GM23338 (cell line): Measurements from ENCODE around the gene SFRP2. TPM values are rescaled to one million over a fixed set of nuclear protein-coding genes. Genes with fewer than 3 reads are reported as not detected.

Experiments used
- ATAC-seq: fragments of 200-7000 bp; cut with Tn5 transposase; 3 replicates; pipeline ENCODE4 v1.9.1; 2020
- DNase-seq: peaks from one replicate; pipeline ENCODE4 v3.0.0-alpha.2; 2015; ENCODE audit warnings: low spot score
- H2AFZ ChIP-seq: fragments of 200-600 bp; sonication (generic); 2 replicates; pipeline ENCODE4 v1.8.0; 2016; ENCODE audit warnings: antibody characterized with exemption, mild to moderate bottlenecking, moderate library complexity
- H3F3A ChIP-seq: fragments of 200-600 bp; sonication (generic); replicated peaks from 2 replicates; pipeline ENCODE4 v1.8.0; 2017; ENCODE audit warnings: antibody characterized with exemption, mixed run types, low read depth
- H3K27ac ChIP-seq: fragments of 200-600 bp; sonication (generic); 2 replicates; pipeline ENCODE4 v1.6.1; 2016; ENCODE audit warnings: low read depth
- H3K27me3 ChIP-seq: fragments of 200-600 bp; sonication (generic); 2 replicates; pipeline ENCODE4 v1.8.0; 2016; ENCODE audit warnings: mild to moderate bottlenecking, mixed run types, moderate library complexity; ENCODE audit not compliant: insufficient read depth
- H3K36me3 ChIP-seq: fragments of 200-600 bp; sonication (generic); 2 replicates; pipeline ENCODE4 v1.8.0; 2016; ENCODE audit warnings: mild to moderate bottlenecking; ENCODE audit not compliant: insufficient read depth
- H3K4me1 ChIP-seq: fragments of 200-600 bp; sonication (generic); 2 replicates; pipeline ENCODE4 v1.8.0; 2016; ENCODE audit warnings: mild to moderate bottlenecking, moderate library complexity; ENCODE audit not compliant: insufficient read depth
- H3K4me2 ChIP-seq: fragments of 200-600 bp; sonication (generic); 2 replicates; pipeline ENCODE4 v1.7.1; 2017; ENCODE audit warnings: mixed run types
- H3K4me3 ChIP-seq: fragments of 200-600 bp; sonication (generic); 2 replicates; pipeline ENCODE4 v1.6.1; 2016; ENCODE audit warnings: mixed run types
- H3K79me2 ChIP-seq: fragments of 200-600 bp; sonication (generic); replicated peaks from 2 replicates; pipeline ENCODE4 v1.8.0; 2017; ENCODE audit warnings: mild to moderate bottlenecking; ENCODE audit not compliant: insufficient read depth
- H3K9me2 ChIP-seq: fragments of 200-600 bp; sonication (generic); 2 replicates; pipeline ENCODE4 v1.8.0; 2017; ENCODE audit not compliant: insufficient read depth
- H4K20me1 ChIP-seq: fragments of 200-600 bp; sonication (generic); replicated peaks from 2 replicates; pipeline ENCODE4 v1.8.0; 2017; ENCODE audit warnings: mild to moderate bottlenecking; ENCODE audit not compliant: insufficient read depth
- H3K27ac Mint-ChIP-seq: 2 replicates; pipeline ENCODE4 v1.8.0; 2020; ENCODE audit warnings: inconsistent platforms, mild to moderate bottlenecking, moderate library complexity, mixed read lengths
- H3K27me3 Mint-ChIP-seq: 3 replicates; pipeline ENCODE4 v1.8.0; 2022; ENCODE audit warnings: low read depth, mild to moderate bottlenecking, moderate library complexity, mixed read lengths, inconsistent platforms; ENCODE audit not compliant: insufficient read depth, poor library complexity
- H3K36me3 Mint-ChIP-seq: 3 replicates; pipeline ENCODE4 v1.8.0; 2021; ENCODE audit warnings: low read depth, mild to moderate bottlenecking, inconsistent platforms, moderate library complexity, mixed read lengths
- H3K4me1 Mint-ChIP-seq: 3 replicates; pipeline ENCODE4 v1.8.0; 2020; ENCODE audit warnings: mild to moderate bottlenecking, inconsistent platforms, mixed read lengths
- H3K4me3 Mint-ChIP-seq: 3 replicates; pipeline ENCODE4 v1.8.0; 2021; ENCODE audit warnings: moderate library complexity, mild to moderate bottlenecking, inconsistent platforms, mixed read lengths
- H3K9me3 Mint-ChIP-seq: 3 replicates; pipeline ENCODE4 v1.8.0; 2020; ENCODE audit warnings: moderate library complexity, mild to moderate bottlenecking, inconsistent platforms, mixed read lengths
- CREB1 ChIP-seq: fragments of 250-450 bp; sonication (Bioruptor Pico); IDR thresholded peaks from 2 replicates; pipeline ENCODE4 v1.5.0; 2020; ENCODE audit warnings: low read depth, mild to moderate bottlenecking, moderate library complexity
- EZH2phosphoT487 ChIP-seq: fragments of 200-600 bp; sonication (generic); IDR thresholded peaks from one replicate; pipeline ENCODE4 v1.8.1; 2018; ENCODE audit warnings: antibody characterized with exemption; ENCODE audit not compliant: unreplicated experiment
- JUNB ChIP-seq: IDR thresholded peaks from one replicate; pipeline ENCODE4 v1.6.1; 2016; ENCODE audit warnings: antibody characterized with exemption; ENCODE audit not compliant: unreplicated experiment
- NANOG ChIP-seq: IDR thresholded peaks from 2 replicates; pipeline ENCODE4 v1.6.1; 2016; ENCODE audit warnings: antibody characterized with exemption, borderline replicate concordance
- POLR2AphosphoS5 ChIP-seq: IDR thresholded peaks from 2 replicates; pipeline ENCODE4 v1.6.1; 2016; ENCODE audit warnings: antibody characterized with exemption, low read depth
- STAT1 ChIP-seq: IDR thresholded peaks from one replicate; pipeline ENCODE4 v1.6.1; 2016; ENCODE audit warnings: antibody characterized with exemption; ENCODE audit not compliant: unreplicated experiment
- ZNF331 ChIP-seq: fragments of 250-450 bp; sonication (Bioruptor Pico); IDR thresholded peaks from 2 replicates; pipeline ENCODE4 v1.5.0; 2020; ENCODE audit warnings: low read depth, mild to moderate bottlenecking, moderate library complexity
- polyA plus RNA-seq: library from polyadenylated mRNA; unstranded; fragments of >200 nt; fragmentation: Nextera tagmentation; extraction: Ambion mirVana; gene quantifications from 2 replicates; pipeline ENCODE4 v1.2.1, GENCODE V29; 2016
- total RNA-seq: library from RNA; depleted of rRNA; stranded (reverse); fragments of >200 nt; shearing (Covaris generic); gene quantifications from 2 replicates; pipeline ENCODE4 v1.2.3, GENCODE V29; 2014
- TF ChIP-seq, protein P1 (sequence below): fragments of 250-450 bp; sonication (Bioruptor Pico); IDR thresholded peaks from 2 replicates; pipeline ENCODE4 v1.5.0; 2020; ENCODE audit warnings: mild to moderate bottlenecking, moderate library complexity

SFRP2 gene
- total and polyA plus RNA-seq, 2 experiments from 2014 or later: 219 to 286 TPM

DNA sequence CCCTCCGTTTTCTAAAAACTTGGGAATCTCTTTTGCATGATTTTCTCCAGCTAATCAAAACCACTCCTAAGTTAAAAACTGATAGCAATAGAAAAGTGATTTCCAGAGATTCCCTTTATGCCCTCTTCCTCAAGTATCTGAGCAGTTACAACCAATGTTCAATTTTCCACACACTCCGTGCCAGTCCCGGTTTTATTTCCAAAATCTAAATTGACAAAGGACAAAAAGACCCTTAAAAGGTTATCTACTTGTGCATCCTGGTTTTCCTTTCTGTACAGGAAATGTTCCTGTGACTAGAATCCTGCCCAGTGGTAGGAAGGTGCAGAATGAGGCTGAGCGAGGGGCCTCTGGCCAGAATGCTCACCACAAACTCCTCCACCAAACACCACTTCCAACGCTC is 1.3 kb downstream of the SFRP2 start (continued):
- TF ChIP-seq, protein P1, sequence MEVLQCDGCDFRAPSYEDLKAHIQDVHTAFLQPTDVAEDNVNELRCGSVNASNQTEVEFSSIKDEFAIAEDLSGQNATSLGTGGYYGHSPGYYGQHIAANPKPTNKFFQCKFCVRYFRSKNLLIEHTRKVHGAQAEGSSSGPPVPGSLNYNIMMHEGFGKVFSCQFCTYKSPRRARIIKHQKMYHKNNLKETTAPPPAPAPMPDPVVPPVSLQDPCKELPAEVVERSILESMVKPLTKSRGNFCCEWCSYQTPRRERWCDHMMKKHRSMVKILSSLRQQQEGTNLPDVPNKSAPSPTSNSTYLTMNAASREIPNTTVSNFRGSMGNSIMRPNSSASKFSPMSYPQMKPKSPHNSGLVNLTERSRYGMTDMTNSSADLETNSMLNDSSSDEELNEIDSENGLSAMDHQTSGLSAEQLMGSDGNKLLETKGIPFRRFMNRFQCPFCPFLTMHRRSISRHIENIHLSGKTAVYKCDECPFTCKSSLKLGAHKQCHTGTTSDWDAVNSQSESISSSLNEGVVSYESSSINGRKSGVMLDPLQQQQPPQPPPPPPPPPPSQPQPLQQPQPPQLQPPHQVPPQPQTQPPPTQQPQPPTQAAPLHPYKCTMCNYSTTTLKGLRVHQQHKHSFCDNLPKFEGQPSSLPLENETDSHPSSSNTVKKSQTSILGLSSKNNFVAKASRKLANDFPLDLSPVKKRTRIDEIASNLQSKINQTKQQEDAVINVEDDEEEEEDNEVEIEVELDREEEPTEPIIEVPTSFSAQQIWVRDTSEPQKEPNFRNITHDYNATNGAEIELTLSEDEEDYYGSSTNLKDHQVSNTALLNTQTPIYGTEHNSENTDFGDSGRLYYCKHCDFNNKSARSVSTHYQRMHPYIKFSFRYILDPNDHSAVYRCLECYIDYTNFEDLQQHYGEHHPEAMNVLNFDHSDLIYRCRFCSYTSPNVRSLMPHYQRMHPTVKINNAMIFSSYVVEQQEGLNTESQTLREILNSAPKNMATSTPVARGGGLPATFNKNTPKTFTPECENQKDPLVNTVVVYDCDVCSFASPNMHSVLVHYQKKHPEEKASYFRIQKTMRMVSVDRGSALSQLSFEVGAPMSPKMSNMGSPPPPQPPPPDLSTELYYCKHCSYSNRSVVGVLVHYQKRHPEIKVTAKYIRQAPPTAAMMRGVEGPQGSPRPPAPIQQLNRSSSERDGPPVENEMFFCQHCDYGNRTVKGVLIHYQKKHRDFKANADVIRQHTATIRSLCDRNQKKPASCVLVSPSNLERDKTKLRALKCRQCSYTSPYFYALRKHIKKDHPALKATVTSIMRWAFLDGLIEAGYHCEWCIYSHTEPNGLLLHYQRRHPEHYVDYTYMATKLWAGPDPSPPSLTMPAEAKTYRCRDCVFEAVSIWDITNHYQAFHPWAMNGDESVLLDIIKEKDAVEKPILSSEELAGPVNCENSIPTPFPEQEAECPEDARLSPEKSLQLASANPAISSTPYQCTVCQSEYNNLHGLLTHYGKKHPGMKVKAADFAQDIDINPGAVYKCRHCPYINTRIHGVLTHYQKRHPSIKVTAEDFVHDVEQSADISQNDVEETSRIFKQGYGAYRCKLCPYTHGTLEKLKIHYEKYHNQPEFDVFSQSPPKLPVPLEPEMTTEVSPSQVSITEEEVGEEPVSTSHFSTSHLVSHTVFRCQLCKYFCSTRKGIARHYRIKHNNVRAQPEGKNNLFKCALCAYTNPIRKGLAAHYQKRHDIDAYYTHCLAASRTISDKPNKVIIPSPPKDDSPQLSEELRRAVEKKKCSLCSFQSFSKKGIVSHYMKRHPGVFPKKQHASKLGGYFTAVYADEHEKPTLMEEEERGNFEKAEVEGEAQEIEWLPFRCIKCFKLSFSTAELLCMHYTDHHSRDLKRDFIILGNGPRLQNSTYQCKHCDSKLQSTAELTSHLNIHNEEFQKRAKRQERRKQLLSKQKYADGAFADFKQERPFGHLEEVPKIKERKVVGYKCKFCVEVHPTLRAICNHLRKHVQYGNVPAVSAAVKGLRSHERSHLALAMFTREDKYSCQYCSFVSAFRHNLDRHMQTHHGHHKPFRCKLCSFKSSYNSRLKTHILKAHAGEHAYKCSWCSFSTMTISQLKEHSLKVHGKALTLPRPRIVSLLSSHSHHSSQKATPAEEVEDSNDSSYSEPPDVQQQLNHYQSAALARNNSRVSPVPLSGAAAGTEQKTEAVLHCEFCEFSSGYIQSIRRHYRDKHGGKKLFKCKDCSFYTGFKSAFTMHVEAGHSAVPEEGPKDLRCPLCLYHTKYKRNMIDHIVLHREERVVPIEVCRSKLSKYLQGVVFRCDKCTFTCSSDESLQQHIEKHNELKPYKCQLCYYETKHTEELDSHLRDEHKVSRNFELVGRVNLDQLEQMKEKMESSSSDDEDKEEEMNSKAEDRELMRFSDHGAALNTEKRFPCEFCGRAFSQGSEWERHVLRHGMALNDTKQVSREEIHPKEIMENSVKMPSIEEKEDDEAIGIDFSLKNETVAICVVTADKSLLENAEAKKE (CRISPR knock-in tag): no peak

DNA sequence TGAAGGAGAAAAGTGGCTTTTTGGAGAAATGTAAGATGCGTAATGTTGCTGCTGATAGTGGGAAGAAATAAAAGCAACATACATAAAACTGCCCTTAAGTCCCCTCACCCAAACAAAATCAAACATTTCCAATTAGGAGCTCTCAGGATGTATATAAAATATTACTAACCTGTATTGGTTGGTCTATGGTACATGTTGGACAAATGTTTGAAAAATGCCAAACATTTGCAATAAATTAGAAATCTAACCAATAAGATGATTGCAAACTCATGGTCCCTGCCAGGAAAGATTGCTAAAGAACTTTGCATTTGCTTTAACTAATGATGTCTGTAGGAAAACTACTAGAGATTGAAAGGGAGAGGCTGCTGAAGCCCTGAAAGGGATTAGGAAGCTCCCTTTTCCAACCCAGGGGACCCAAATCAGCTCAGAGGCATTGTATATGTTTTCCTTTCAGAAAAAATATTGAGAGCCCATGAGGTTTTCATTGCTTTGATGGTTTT is 1.8 kb downstream of the SFRP2 start:
- peak overlapping the region; percentile 99 for H3K4me3 Mint-ChIP-seq
- ATAC-seq: no peak
- H3K9me2 ChIP-seq: no peaks in the 10 kb centered on the region
- peak overlapping the region; percentile 98 for H3K27ac Mint-ChIP-seq
- H4K20me1 ChIP-seq: peaks cover 33% of the 10 kb centered on the region
- peaks cover 47% of the 10 kb centered on the region for H3K79me2 ChIP-seq
- peak overlapping the region; percentile 90 for H3K4me2 ChIP-seq
- peaks cover 45% of the 10 kb centered on the region for H3K4me1 Mint-ChIP-seq
- H3K27me3 Mint-ChIP-seq: peaks cover 32% of the 10 kb centered on the region
- peaks cover 16% of the 10 kb centered on the region; the same call in 1 of the 2 replicates for H3F3A ChIP-seq
- no peaks in the 10 kb centered on the region; the same call in 2 of the 3 replicates for H3K9me3 Mint-ChIP-seq
- H3K36me3 ChIP-seq: peaks cover 35% of the 10 kb centered on the region; the same call in 1 of the 2 replicates
- peaks cover 40% of the 10 kb centered on the region for H3K4me1 ChIP-seq
- H3K36me3 Mint-ChIP-seq: peaks cover 64% of the 10 kb centered on the region
- DNase-seq: no peak
- H3K4me3 ChIP-seq: peak overlapping the region; percentile 89
- H2AFZ ChIP-seq: no peak overlapping the region
- H3K27ac ChIP-seq: peak overlapping the region; percentile 22; the same call in 1 of the 2 replicates
- peaks cover 7% of the 10 kb centered on the region for H3K27me3 ChIP-seq
- no peak for TF ChIP-seq STAT1
- TF ChIP-seq, protein P1 (CRISPR knock-in tag): no peak
- TF ChIP-seq ZNF331: no peak
- no peak for TF ChIP-seq JUNB
- TF ChIP-seq CREB1 (CRISPR knock-in tag): no peak
- TF ChIP-seq EZH2phosphoT487: no peak
- no peak; the same call in 1 of the 2 replicates for TF ChIP-seq POLR2AphosphoS5
- TF ChIP-seq NANOG: no peak
